ENCODE results near the gene SUN5. TPM values are rescaled to one million over a fixed set of nuclear protein-coding genes. Genes with fewer than 3 reads are reported as not detected.
A peak's percentile ranks its signal among the peaks of the same experiment; 100 is the strongest.

The SUN5 gene
- total and polyA plus RNA-seq, 8 donors, result not detected

DNA sequence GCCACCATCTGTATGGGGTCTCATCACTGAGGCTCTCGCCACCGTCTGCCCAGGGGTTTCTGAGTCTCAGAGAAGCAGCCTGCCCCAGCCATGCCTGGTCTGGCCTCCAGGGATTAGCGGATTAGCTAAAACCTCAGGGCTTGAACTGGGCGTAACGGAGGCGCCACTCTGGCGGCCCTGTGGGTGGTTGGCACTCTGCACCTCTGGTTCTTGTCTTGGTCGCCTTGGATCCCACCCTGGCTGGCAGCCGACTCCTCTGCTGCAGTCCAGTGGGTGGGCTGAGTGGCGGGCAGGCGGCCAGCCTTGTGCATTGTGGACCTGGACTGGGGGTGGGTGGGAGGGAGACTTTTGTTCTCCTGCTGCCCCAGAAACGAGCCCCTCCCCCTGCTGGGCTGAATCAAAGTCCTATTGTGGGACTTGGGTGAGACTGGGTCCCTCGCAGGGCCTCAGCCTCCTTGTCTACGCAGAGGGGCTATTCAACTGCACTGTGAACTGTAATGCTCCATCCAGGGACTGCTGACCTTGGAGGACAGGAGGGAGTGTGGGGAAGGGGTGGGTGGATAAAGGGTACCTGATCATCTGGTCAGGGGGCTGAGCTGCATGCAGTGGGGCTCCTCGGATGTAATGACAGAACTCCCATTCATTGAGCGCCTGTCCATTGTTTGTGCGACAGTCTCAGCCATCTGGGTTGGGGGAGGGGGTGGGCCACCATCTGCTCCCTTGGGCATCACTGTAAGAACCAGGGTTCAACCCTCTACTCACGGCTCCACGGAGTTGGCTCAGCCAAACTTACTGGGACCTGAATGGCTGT, 23.9 kb downstream of the SUN5 start:
- intact Hi-C loops (cut with DNase I), result no loop called here
- H3K27me3 ChIP-seq, result no peaks in the 10 kb centered on the region
- no peak overlapping the region for H3K27ac ChIP-seq
- no peaks in the 10 kb centered on the region for H3K9me3 ChIP-seq
- 73 to 81% methylated on average over 19 of the region's 19 CpGs for WGBS, 2 donors
- no peaks in the 10 kb centered on the region for H3K4me1 ChIP-seq
- no peak overlapping the region for H3K4me3 ChIP-seq
- H3K36me3 ChIP-seq, result no peaks in the 10 kb centered on the region
- DNase-seq (no peak), ATAC-seq (no peak), FAIRE-seq (no peak)
- TF ChIP-seq, protein P1, sequence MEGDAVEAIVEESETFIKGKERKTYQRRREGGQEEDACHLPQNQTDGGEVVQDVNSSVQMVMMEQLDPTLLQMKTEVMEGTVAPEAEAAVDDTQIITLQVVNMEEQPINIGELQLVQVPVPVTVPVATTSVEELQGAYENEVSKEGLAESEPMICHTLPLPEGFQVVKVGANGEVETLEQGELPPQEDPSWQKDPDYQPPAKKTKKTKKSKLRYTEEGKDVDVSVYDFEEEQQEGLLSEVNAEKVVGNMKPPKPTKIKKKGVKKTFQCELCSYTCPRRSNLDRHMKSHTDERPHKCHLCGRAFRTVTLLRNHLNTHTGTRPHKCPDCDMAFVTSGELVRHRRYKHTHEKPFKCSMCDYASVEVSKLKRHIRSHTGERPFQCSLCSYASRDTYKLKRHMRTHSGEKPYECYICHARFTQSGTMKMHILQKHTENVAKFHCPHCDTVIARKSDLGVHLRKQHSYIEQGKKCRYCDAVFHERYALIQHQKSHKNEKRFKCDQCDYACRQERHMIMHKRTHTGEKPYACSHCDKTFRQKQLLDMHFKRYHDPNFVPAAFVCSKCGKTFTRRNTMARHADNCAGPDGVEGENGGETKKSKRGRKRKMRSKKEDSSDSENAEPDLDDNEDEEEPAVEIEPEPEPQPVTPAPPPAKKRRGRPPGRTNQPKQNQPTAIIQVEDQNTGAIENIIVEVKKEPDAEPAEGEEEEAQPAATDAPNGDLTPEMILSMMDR (IDR thresholded peaks at IDR 0.05), result no peak

DNA sequence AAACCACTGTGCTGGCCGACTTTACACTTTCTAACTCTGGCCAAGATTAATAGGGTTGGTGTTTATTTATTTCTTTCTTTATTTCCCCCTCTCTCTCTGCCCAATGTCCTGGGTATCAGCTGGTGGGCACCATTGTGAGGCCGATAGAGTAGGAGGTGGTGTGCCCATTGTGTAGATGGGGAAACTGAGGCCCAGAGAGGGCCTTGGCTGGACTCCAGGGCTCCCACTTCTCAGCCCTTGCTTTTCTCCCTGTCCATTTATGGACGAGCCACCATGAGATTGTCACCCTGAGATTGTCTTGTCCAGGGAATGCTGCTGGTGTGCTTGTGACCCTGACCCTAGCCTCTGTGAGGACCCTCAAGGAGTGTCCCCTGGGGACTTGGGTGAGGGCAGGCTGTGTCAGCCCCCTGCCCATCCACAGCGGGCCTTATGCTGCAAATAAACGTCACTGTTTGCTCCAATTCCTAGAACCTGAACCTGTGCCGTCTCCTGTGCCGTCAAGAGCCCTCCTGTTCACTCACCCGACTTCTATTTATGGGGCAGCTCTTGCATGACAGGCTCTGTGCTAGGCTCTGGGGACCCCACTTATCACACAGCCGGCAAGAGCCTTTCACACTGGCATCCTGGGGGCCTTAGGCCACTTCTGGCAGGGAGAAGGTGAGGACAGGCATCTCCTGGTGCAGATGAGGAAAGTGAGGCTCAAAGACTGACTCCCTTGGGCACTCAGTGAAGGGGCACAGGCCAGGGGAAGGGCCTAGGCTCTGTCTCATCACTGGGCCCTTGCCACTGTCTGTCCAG, 24.8 kb downstream of the SUN5 start:
- Histone ChIP-seq H3K36me3 (no peaks in the 10 kb centered on the region), H3K4me1 (no peaks in the 10 kb centered on the region), H3K4me3 (no peak overlapping the region), H3K27ac (no peak overlapping the region), H3K9me3 (no peaks in the 10 kb centered on the region), H3K27me3 (no peaks in the 10 kb centered on the region)
- FAIRE-seq (no peak), DNase-seq (no peak), ATAC-seq (no peak)
- TF ChIP-seq, protein P1 (IDR thresholded peaks at IDR 0.05), result no peak
- 59 to 63% methylated on average over 9 of the region's 9 CpGs for WGBS, 2 donors
- intact Hi-C loops (cut with DNase I), result no loop called here

DNA sequence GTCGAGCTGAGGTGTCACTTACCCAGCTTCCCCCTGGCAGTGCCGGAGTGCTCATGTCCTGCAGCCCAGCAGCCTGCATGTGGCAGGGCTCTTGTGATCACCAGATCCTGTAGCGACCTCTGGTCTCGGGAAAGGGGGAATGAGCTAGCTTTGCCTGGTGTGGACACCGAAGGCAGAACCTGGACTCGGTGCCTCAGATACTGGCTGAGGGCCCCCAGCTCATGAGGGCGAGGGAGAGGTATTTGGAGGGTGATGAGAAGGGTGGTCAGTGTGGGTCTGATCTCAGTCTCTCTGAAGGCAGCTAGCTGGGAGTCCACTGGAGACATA, 26.3 kb downstream of the SUN5 start:
- FAIRE-seq (no peak), ATAC-seq (no peak), DNase-seq (peak in 1 of 6 donors; percentile 33)
- Histone ChIP-seq H3K27ac (no peak overlapping the region), H3K4me1 (no peaks in the 10 kb centered on the region), H3K36me3 (no peaks in the 10 kb centered on the region), H3K27me3 (no peaks in the 10 kb centered on the region), H3K9me3 (no peaks in the 10 kb centered on the region), H3K4me3 (no peak overlapping the region)
- TF ChIP-seq, protein P1 (IDR thresholded peaks at IDR 0.05), result no peak
- 64 to 70% methylated on average over 7 of the region's 7 CpGs for WGBS, 2 donors
- intact Hi-C loops (cut with DNase I), result no loop called here

- ATAC-seq (no peak), DNase-seq (no peak), FAIRE-seq (no peak)
- WGBS, 2 donors, result 63 to 76% methylated on average over 13 of the region's 13 CpGs
- no peaks in the 10 kb centered on the region for H3K9me3 ChIP-seq
- H3K27me3 ChIP-seq, result no peaks in the 10 kb centered on the region
- no peak overlapping the region for H3K27ac ChIP-seq
- no peaks in the 10 kb centered on the region for H3K4me1 ChIP-seq
- TF ChIP-seq, protein P1 (IDR thresholded peaks at IDR 0.05), result no peak
- intact Hi-C loops (cut with DNase I), result no loop called here
- no peaks in the 10 kb centered on the region for H3K36me3 ChIP-seq
- H3K4me3 ChIP-seq, result no peak overlapping the region
These were observed 26.8 kb downstream of the SUN5 start for GRCh38 chr20:32977281-32978008.
